ENCODE results near the gene CELF1. TPM values are rescaled to one million over a fixed set of nuclear protein-coding genes. Genes with fewer than 3 reads are reported as not detected.

The CELF1 gene
- total RNA-seq, 1 experiment from 2014 or later, result 152 TPM

DNA sequence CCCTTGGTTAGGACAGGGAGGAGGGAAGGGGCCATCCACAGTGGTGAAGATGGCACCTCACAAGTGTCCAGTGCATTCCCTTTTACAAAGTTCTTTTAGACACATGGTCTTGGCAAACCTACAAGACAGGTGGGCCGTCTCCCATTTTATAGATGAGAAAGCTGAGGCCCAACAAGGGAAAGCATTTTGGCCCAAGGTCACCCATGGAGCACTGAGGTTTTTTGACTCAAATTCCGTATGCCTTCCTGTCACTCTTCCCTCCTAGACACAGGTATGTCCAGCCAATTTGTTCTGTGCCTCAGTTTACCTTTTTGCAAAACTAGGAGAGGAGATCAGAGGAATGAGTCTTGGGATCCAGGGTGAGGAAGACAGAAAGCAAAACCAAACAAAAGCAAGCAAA, 40.0 kb upstream of the CELF1 start:
- H3K4me1 Mint-ChIP-seq (ENCODE audit: low read depth, unreplicated experiment), result no peaks in the 10 kb centered on the region
- peaks cover 4% of the 10 kb centered on the region for H3K27me3 ChIP-seq (replicated peaks; ENCODE audit: control insufficient read depth, insufficient read depth, low read length)
- H3K27ac Mint-ChIP-seq (ENCODE audit: unreplicated experiment), result no peak overlapping the region
- H3K9me3 Mint-ChIP-seq (ENCODE audit: unreplicated experiment), result no peaks in the 10 kb centered on the region
- H3K27me3 Mint-ChIP-seq (ENCODE audit: insufficient read depth, unreplicated experiment), result peaks cover 12% of the 10 kb centered on the region
- ChIA-PET POLR2A (interaction anchor here (0.6 kb wide), 1 partner anchor 331 kb away, joined by 8 read pairs; no protein-coding TSS in a partner anchor), CTCF (no interaction called here)
- 0 out of 2 replicates have a peak, but pooled peaks cover 5% of the 10 kb centered on the region for H3K4me1 ChIP-seq
- peak overlapping the region; percentile 64 for H3K4me3 Mint-ChIP-seq (ENCODE audit: unreplicated experiment)
- intact Hi-C loops (cut with micrococcal nuclease; ENCODE audit: unreplicated experiment), result no loop called here
- no peaks in the 10 kb centered on the region for H3K36me3 ChIP-seq (ENCODE audit: control insufficient read depth, insufficient read depth, low read length)
- no TSS peak for BruUV-seq (replicated peaks)
- H3K4me3 ChIP-seq (ENCODE audit: low read depth, low read length), result no peak overlapping the region
- no peaks in the 10 kb centered on the region for H3K9me3 ChIP-seq
- DNase-seq, result no peak
- TF ChIP-seq, protein P1, sequence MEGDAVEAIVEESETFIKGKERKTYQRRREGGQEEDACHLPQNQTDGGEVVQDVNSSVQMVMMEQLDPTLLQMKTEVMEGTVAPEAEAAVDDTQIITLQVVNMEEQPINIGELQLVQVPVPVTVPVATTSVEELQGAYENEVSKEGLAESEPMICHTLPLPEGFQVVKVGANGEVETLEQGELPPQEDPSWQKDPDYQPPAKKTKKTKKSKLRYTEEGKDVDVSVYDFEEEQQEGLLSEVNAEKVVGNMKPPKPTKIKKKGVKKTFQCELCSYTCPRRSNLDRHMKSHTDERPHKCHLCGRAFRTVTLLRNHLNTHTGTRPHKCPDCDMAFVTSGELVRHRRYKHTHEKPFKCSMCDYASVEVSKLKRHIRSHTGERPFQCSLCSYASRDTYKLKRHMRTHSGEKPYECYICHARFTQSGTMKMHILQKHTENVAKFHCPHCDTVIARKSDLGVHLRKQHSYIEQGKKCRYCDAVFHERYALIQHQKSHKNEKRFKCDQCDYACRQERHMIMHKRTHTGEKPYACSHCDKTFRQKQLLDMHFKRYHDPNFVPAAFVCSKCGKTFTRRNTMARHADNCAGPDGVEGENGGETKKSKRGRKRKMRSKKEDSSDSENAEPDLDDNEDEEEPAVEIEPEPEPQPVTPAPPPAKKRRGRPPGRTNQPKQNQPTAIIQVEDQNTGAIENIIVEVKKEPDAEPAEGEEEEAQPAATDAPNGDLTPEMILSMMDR (IDR thresholded peaks at IDR 0.05; ENCODE audit: insufficient read depth in 1 of 2, low read depth in 1 of 2, low read length in 1 of 2, severe bottlenecking in 1 of 2, unreplicated experiment in 1 of 2), result no peak
- no peaks in the 10 kb centered on the region for H3K36me3 Mint-ChIP-seq (ENCODE audit: insufficient read depth, unreplicated experiment)

DNA sequence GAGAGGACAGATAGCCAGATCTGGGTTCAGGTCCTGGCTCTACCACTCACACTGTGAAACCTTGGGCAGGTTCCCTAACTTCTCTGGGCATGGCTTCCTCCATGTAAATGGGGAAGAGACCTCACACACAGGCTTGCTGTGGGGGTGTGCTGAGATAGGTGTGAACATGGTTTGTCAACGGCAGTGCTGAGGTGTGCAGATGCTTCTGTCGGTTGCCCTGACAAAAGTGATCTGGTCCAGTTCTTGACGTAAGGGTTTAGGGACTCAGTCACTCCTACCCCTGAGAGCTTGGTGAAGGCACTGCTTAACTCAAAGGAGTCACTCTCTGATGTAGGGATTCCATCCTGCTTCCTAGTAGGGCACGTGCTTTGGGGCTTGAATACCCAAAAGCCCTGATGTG, 39.3 kb upstream of the CELF1 start:
- Mint-ChIP-seq H3K27me3 (ENCODE audit: insufficient read depth, unreplicated experiment) (peaks cover 12% of the 10 kb centered on the region), H3K4me3 (ENCODE audit: unreplicated experiment) (no peak overlapping the region), H3K9me3 (ENCODE audit: unreplicated experiment) (no peaks in the 10 kb centered on the region), H3K27ac (ENCODE audit: unreplicated experiment) (no peak overlapping the region), H3K36me3 (ENCODE audit: insufficient read depth, unreplicated experiment) (no peaks in the 10 kb centered on the region), H3K4me1 (ENCODE audit: low read depth, unreplicated experiment) (no peaks in the 10 kb centered on the region)
- 0 out of 2 replicates have a peak, but pooled peaks cover 5% of the 10 kb centered on the region for H3K4me1 ChIP-seq
- no peak overlapping the region for H3K4me3 ChIP-seq (ENCODE audit: low read depth, low read length)
- no peak for DNase-seq
- no TSS peak for BruUV-seq (replicated peaks)
- intact Hi-C loops (cut with micrococcal nuclease; ENCODE audit: unreplicated experiment), result no loop called here
- ChIA-PET POLR2A (interaction anchor here (0.6 kb wide), 1 partner anchor 331 kb away, joined by 8 read pairs; no protein-coding TSS in a partner anchor), CTCF (no interaction called here)
- TF ChIP-seq, protein P1 (IDR thresholded peaks at IDR 0.05; ENCODE audit: insufficient read depth in 1 of 2, low read depth in 1 of 2, low read length in 1 of 2, severe bottlenecking in 1 of 2, unreplicated experiment in 1 of 2), result no peak
- peaks cover 4% of the 10 kb centered on the region for H3K27me3 ChIP-seq (replicated peaks; ENCODE audit: control insufficient read depth, insufficient read depth, low read length)
- H3K9me3 ChIP-seq, result no peaks in the 10 kb centered on the region
- no peaks in the 10 kb centered on the region for H3K36me3 ChIP-seq (ENCODE audit: control insufficient read depth, insufficient read depth, low read length)

DNA sequence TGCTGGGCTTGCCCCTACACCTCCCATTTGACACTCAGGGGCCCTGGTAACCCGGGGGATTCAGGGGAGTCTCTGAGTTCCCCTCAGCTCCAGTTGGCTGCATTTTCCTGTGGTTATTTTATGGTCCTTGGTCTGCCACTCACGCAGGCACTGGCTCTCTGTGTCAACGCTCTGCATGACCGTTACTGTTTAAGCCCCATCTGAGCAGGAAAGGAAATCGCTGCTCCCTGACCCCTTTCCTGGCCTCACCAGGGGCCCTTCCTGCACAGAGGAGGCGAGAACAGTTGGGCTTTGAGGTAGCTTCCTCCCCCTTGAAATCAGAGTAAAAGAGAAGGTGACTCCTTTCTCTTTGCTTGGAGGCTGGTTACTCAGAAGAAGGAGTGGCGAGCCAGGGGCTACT, 38.8 kb upstream of the CELF1 start:
- no TSS peak for BruUV-seq (replicated peaks)
- Histone ChIP-seq H3K36me3 (ENCODE audit: control insufficient read depth, insufficient read depth, low read length) (no peaks in the 10 kb centered on the region), H3K4me3 (ENCODE audit: low read depth, low read length) (no peak overlapping the region), H3K9me3 (no peaks in the 10 kb centered on the region), H3K27me3 (replicated peaks; ENCODE audit: control insufficient read depth, insufficient read depth, low read length) (peaks cover 4% of the 10 kb centered on the region), H3K4me1 (0 out of 2 replicates have a peak, but pooled peaks cover 5% of the 10 kb centered on the region)
- H3K27ac Mint-ChIP-seq (ENCODE audit: unreplicated experiment), result no peak overlapping the region
- DNase-seq, result no peak
- H3K36me3 Mint-ChIP-seq (ENCODE audit: insufficient read depth, unreplicated experiment), result no peaks in the 10 kb centered on the region
- H3K4me1 Mint-ChIP-seq (ENCODE audit: low read depth, unreplicated experiment), result no peaks in the 10 kb centered on the region
- no peak overlapping the region for H3K4me3 Mint-ChIP-seq (ENCODE audit: unreplicated experiment)
- CTCF ChIA-PET, result no interaction called here
- POLR2A ChIA-PET, result no interaction called here
- H3K9me3 Mint-ChIP-seq (ENCODE audit: unreplicated experiment), result no peaks in the 10 kb centered on the region
- peaks cover 12% of the 10 kb centered on the region for H3K27me3 Mint-ChIP-seq (ENCODE audit: insufficient read depth, unreplicated experiment)
- TF ChIP-seq, protein P1 (IDR thresholded peaks at IDR 0.05; ENCODE audit: insufficient read depth in 1 of 2, low read depth in 1 of 2, low read length in 1 of 2, severe bottlenecking in 1 of 2, unreplicated experiment in 1 of 2), result no peak
- intact Hi-C loops (cut with micrococcal nuclease; ENCODE audit: unreplicated experiment), result no loop called here
